Liver (tissue), 3 donors: ENCODE measurements around the gene MYO7B.

Experiments used
- FOXA1 ChIP-seq: IDR thresholded peaks from 2 replicates; pipeline ENCODE4 v1.6.1; 2016; ENCODE audit warnings: antibody characterized with exemption
- GABPA ChIP-seq, 2 donors: IDR thresholded peaks in 1 of 2; conservative IDR thresholded peaks in 1 of 2; 2 replicates each; pipeline ENCODE4 v1.6.1; 2016; ENCODE audit warnings: antibody characterized with exemption in 2 of 2, mild to moderate bottlenecking in 1 of 2, moderate library complexity in 1 of 2
- JUND ChIP-seq, 2 donors: IDR thresholded peaks; 2 replicates each; pipeline ENCODE4 v1.6.1; 2016; ENCODE audit warnings: antibody characterized with exemption in 2 of 2
- NR2F2 ChIP-seq: IDR thresholded peaks from 2 replicates; pipeline ENCODE4 v1.6.1; 2016; ENCODE audit warnings: antibody characterized with exemption
- SP1 ChIP-seq: IDR thresholded peaks from 2 replicates; pipeline ENCODE4 v1.6.1; 2018; ENCODE audit warnings: antibody characterized with exemption, mild to moderate bottlenecking
- TAF1 ChIP-seq: conservative IDR thresholded peaks from 2 replicates; pipeline ENCODE4 v1.6.1; 2016; ENCODE audit warnings: antibody characterized with exemption, mild to moderate bottlenecking
- TF ChIP-seq, protein P1 (sequence below): fragments of 150-350 bp; IDR thresholded peaks from 2 replicates; pipeline ENCODE4 v1.5.1; 2017; ENCODE audit warnings: improper control_type of control experiment, low read depth, low read length; ENCODE audit not compliant: missing input control
- TF ChIP-seq, protein P2 (sequence below): IDR thresholded peaks from 2 replicates; pipeline ENCODE4 v1.6.1; 2016; ENCODE audit warnings: antibody characterized with exemption
- donor health status: healthy.
- donor health status: healthy.

DNA sequence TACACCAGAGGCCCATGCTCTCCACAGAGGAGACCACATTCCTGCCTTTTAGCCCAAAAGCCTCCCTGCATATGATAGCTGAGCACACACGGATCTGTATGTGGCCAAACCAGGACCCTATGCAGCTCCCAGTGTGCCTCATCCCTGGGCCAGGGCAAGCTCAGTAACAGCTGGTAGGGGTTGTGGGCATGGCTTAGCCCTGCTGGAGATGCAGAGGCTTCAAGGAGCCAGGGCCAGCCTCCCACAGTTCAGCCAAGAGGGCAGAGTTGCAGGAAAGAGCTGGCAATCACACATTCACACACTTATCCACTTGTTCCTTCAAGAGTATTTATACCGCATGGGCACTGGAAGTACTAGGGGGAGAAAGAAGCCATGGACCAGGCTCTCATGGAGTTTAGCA lies 141.4 kb downstream of the MYO7B start:
- TF ChIP-seq, protein P1, sequence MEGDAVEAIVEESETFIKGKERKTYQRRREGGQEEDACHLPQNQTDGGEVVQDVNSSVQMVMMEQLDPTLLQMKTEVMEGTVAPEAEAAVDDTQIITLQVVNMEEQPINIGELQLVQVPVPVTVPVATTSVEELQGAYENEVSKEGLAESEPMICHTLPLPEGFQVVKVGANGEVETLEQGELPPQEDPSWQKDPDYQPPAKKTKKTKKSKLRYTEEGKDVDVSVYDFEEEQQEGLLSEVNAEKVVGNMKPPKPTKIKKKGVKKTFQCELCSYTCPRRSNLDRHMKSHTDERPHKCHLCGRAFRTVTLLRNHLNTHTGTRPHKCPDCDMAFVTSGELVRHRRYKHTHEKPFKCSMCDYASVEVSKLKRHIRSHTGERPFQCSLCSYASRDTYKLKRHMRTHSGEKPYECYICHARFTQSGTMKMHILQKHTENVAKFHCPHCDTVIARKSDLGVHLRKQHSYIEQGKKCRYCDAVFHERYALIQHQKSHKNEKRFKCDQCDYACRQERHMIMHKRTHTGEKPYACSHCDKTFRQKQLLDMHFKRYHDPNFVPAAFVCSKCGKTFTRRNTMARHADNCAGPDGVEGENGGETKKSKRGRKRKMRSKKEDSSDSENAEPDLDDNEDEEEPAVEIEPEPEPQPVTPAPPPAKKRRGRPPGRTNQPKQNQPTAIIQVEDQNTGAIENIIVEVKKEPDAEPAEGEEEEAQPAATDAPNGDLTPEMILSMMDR, result no peak
- TF ChIP-seq, protein P2, sequence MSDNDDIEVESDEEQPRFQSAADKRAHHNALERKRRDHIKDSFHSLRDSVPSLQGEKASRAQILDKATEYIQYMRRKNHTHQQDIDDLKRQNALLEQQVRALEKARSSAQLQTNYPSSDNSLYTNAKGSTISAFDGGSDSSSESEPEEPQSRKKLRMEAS, result no peak
- TF ChIP-seq SP1, result no peak
- TF ChIP-seq NR2F2, result no peak
- no peak for TF ChIP-seq JUND (IDR thresholded peaks at IDR 0.05)
- no peak for TF ChIP-seq TAF1
- TF ChIP-seq GABPA (IDR thresholded peaks at IDR 0.05 in 1 of 2, conservative IDR thresholded peaks at IDR 0.05 in 1 of 2), result no peak
- TF ChIP-seq FOXA1, result no peak
